GM10266 (cell line): ENCODE results near the gene SMAD3.

Experiments used
- DNase-seq: peaks from one replicate; pipeline ENCODE4 v3.0.0; 2012; ENCODE audit errors: extremely low spot score
- TF ChIP-seq, protein P1 (sequence below): IDR thresholded peaks from 2 replicates; pipeline ENCODE4 v1.5.1; 2012; ENCODE audit warnings: mild to moderate bottlenecking, low read depth; ENCODE audit not compliant: control insufficient read depth, insufficient read depth; ENCODE audit errors: missing control alignments

Gene SMAD3

DNA sequence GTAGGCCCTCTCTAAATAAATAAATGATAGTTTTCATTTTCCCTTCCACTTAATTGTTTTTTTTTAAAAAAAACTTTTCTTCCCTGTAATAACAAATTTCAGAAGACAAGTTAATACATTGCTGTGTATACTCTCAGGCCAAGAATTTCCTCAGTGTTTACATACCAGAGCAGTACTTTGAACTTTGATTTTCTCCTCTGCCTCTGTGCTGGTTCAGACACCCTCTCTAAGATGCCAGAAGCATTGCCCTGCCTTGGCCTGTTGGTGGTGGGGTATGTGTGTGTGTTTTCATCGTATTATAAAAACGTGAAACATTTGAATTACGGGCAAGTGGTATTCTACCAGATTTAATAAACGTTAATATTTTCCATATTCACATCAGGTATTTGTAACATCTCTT is 70.1 kb downstream of the SMAD3 start:
- DNase-seq, result no peak
- TF ChIP-seq, protein P1, sequence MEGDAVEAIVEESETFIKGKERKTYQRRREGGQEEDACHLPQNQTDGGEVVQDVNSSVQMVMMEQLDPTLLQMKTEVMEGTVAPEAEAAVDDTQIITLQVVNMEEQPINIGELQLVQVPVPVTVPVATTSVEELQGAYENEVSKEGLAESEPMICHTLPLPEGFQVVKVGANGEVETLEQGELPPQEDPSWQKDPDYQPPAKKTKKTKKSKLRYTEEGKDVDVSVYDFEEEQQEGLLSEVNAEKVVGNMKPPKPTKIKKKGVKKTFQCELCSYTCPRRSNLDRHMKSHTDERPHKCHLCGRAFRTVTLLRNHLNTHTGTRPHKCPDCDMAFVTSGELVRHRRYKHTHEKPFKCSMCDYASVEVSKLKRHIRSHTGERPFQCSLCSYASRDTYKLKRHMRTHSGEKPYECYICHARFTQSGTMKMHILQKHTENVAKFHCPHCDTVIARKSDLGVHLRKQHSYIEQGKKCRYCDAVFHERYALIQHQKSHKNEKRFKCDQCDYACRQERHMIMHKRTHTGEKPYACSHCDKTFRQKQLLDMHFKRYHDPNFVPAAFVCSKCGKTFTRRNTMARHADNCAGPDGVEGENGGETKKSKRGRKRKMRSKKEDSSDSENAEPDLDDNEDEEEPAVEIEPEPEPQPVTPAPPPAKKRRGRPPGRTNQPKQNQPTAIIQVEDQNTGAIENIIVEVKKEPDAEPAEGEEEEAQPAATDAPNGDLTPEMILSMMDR, result no peak

DNA sequence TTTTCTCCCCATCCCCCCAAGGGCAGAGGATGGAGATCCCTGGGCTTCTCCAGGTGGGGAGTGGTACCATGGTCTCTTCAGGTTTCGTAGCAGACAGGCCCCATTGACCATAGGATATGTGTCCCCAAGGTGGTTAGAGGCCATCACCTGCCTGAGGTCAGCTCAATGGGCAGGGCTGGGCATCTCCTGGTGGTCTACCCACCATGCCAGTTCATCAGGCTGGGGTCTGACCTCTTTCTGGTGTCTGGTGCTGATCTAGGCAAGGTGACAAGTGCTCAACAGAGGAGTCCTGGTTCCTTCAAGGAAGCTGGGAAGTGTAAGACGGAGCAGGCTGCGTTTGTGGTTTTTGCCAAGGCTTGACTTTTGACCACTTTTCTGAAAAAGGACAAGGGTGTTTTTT is 71.4 kb downstream of the SMAD3 start:
- TF ChIP-seq, protein P1, result no peak
- no peak for DNase-seq

DNA sequence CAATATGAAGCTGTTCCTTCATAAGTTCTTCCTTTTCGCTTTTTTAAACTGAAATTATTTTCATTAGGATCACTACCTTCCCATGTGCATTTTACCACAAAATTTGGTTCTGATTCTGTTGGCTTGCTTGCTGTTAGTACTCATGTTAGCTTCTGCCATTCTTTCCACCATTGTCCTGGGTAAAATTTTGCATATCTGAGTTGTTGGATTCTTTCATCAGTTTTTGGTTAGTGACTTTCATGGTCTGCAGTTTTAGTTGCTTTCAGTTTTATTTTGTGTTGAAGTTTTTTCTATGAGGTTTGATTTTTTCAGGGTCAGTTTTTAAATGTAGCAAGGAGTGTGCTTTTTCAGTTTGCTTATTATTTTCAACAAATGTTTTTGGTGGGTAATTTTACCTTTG is 71.9 kb downstream of the SMAD3 start:
- TF ChIP-seq, protein P1, result no peak
- DNase-seq, result no peak

DNA sequence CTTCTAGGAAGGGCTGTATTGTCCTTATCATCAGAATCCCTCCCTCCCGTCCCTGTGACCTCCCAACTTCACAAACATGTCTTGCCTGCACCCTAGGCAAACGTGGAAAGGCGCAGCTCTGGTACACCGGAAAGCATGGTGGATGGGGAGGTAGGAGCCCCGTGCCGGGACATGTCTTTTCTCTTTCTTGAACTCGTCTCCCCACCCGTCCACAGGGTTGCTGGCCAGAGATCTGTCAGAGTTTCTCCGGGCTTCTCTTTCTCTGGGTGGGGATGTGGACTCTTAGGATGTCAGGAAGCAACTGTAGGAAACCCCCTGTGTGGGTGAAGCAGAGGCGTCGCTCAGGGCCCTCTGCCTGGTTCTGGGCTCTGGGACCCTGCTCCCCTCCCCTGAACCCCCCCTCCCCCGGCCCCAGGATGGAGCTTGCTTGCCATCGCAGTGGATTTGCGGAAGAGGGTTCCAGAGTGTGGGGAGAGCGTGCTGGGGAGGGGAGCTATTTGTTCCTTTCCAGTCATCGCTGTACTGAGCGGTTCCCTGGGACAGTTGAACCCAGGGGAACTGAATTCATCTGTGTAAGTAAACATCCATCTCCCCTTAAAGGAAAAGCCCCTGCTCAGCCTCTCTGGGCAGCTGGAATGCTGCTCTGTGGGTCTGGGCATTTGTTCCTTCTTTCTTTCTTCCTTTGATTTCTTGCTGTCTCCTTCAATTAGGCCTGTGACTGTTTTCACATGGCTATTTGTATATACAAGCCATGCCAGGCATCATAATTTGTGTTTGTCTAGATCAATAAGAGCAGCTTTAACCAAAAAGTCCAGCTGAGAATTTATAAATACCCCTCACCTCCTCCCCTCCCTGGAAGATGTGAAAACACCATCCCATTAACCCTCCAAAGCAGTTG is 72.8 kb downstream of the SMAD3 start:
- TF ChIP-seq, protein P1, result no peak

DNA sequence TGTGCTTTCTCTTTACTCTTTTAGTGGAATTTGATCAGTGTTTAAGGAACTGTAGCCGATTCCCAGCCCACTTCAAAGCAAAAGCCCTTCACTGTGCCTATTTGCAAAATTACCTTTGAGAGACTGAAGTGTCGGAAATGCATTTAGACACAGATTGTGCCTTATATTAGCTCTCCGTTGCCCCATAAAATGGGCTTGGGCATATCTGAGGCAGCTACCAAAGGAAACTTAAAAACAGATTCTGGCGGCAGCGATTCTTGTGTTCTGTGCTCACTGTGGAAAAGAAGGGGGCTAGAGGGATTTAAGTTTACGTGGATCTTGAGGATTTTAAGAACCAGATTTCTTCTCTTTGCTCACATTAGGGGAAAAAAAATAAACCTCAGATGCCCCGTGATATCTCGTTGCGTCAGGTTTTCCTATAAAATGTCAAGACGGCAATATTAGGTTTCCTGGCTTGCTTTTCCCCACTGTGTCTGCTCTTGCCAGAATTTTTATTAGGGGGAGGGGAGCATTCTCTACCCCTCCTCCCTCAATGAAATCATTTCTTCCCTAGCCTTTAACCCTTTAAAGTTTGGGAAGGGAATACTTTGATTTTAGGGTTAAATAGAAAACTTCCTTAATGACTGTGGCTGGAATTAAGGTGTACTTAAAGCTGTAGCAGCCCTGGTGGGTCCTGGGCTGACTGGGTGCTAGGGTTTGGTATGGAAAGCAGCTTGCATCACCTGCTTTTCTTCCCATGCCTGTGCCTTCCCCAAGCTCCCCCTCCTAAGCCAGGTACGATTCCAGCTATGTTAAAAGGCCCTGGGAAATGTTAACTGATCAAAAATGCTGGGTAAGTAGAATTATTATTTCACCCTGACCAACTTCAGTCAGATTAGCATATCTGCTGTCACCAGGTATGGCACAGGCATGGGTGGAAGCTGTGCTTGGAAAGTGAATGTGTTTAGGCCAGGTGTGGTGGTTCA is 73.8 kb downstream of the SMAD3 start:
- TF ChIP-seq, protein P1, result no peak
- DNase-seq, result no peak

More for the DNA sequence above, 72.8 kb downstream of the SMAD3 start:
- no peak for DNase-seq

DNA sequence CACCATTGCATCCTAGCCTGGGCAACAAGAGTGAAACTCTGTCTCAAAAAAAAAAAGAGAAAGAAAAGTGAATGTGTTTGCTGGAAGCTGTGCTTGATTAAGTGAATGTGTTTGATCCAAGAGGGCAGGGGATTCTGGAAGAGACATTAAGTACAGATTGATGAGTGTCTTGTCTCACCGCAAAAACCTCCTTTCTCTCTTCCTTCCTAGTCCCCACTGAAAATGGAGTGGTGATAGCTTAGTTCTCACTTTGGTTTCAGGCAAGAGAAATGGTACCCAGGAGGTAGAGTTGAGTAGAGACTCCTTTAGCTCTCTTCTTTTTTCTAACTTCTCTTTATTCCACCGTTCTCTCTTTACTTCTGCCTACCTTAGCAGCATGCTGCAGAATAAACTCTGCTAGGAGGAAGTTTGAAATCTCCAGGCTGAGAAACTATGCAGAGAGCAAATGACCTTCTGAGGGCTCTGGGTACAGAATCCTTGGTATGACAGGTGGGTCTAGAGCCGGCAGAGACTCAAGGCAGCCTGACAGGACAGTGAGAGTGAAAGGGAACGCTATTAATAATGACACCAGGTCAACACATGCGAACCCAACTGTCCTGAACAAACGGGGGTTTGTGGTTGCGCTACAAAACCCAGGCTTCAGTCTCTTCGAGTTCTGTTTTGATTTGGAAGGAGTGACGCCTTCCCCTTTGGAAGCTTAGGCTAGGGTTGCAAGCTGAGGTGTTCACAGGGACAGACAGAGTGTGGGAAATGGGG is 74.9 kb downstream of the SMAD3 start:
- TF ChIP-seq, protein P1, result no peak
- no peak for DNase-seq
